ENCODE results near the gene LINC01488. TPM values are rescaled to one million over a fixed set of nuclear protein-coding genes. Genes with fewer than 3 reads are reported as not detected.

LINC01488 gene
- total and polyA plus RNA-seq, 2 donors (not counting 1 experiment from before 2014, with no cell fraction given): not detected

GRCh38 chr11:69498614-69499175, 17.2 kb downstream of the LINC01488 start:
- Histone ChIP-seq H3K4me3 (ENCODE audit: control extremely low read depth in 1 of 5, extremely low read depth in 1 of 5, insufficient read depth in 1 of 5, low read depth in 2 of 5, low read length in 4 of 5) (no peak overlapping the region), H3K27ac (ENCODE audit: low read length in 2 of 2) (no peak overlapping the region), H3K9me3 (ENCODE audit: control extremely low read depth in 1 of 3, control insufficient read depth in 2 of 3, insufficient read depth in 1 of 3, low read length in 2 of 3) (no peaks in the 10 kb centered on the region), H3K79me2 (ENCODE audit: control insufficient read depth, insufficient read depth, low read length) (no peaks in the 10 kb centered on the region), H3K36me3 (replicated peaks in 1 of 2; ENCODE audit: control extremely low read depth in 1 of 2, control insufficient read depth in 1 of 2, extremely low read depth in 1 of 2, insufficient read depth in 2 of 2, low read length in 1 of 2) (no peaks in the 10 kb centered on the region), H3K9ac (ENCODE audit: low read length) (no peak overlapping the region), H3K27me3 (replicated peaks in 1 of 4; ENCODE audit: control extremely low read depth in 1 of 4, control insufficient read depth in 3 of 4, insufficient read depth in 4 of 4, low read length in 3 of 4) (no peaks in the 10 kb centered on the region), H3K4me2 (replicated peaks; ENCODE audit: low read depth, low read length, poor library complexity, severe bottlenecking) (no peak overlapping the region), H3K4me1 (ENCODE audit: control insufficient read depth in 2 of 2, insufficient read depth in 2 of 2, low read length in 2 of 2) (no peaks in the 10 kb centered on the region), H2AFZ (ENCODE audit: insufficient read depth, low read depth, low read length, poor library complexity, severe bottlenecking) (no peak overlapping the region), H4K20me1 (ENCODE audit: control insufficient read depth, insufficient read depth, low read length, poor library complexity, severe bottlenecking) (no peaks in the 10 kb centered on the region)
- intact Hi-C loops (cut with micrococcal nuclease): no loop called here
- Mint-ChIP-seq H3K27ac (no peak overlapping the region), H3K4me1 (no peaks in the 10 kb centered on the region), H3K4me3 (no peak overlapping the region), H3K9me3 (ENCODE audit: insufficient read depth) (no peaks in the 10 kb centered on the region), H3K27me3 (peaks cover 4% of the 10 kb centered on the region)
- no peak for TF ChIP-seq CTCF (IDR thresholded peaks at IDR 0.05)
- no peak for TF ChIP-seq EZH2 (IDR thresholded peaks at IDR 0.05; ENCODE audit: borderline replicate concordance, insufficient read depth, low read depth, low read length, poor library complexity, severe bottlenecking)
- ATAC-seq (ENCODE audit: low read depth) (no peak), DNase-seq (no peak)
- ChIA-PET CTCF (no interaction called here), POLR2A (no interaction called here)
- 93% methylated on average over 5 of the region's 7 CpGs for WGBS (ENCODE audit: insufficient coverage)

GRCh38 chr11:69499186-69499917, 17.9 kb downstream of the LINC01488 start:
- H4K20me1 ChIP-seq (ENCODE audit: control insufficient read depth, insufficient read depth, low read length, poor library complexity, severe bottlenecking): no peaks in the 10 kb centered on the region
- H3K4me1 ChIP-seq (ENCODE audit: control insufficient read depth in 2 of 2, insufficient read depth in 2 of 2, low read length in 2 of 2): no peaks in the 10 kb centered on the region
- no peaks in the 10 kb centered on the region for H3K9me3 ChIP-seq (ENCODE audit: control extremely low read depth in 1 of 3, control insufficient read depth in 2 of 3, insufficient read depth in 1 of 3, low read length in 2 of 3)
- intact Hi-C loops (cut with micrococcal nuclease): no loop called here
- CTCF ChIA-PET: no interaction called here
- DNase-seq: no peak
- H3K27me3 ChIP-seq (replicated peaks in 1 of 4; ENCODE audit: control extremely low read depth in 1 of 4, control insufficient read depth in 3 of 4, insufficient read depth in 4 of 4, low read length in 3 of 4): no peaks in the 10 kb centered on the region
- POLR2A ChIA-PET: no interaction called here
- no peak overlapping the region for H3K4me3 ChIP-seq (ENCODE audit: control extremely low read depth in 1 of 5, extremely low read depth in 1 of 5, insufficient read depth in 1 of 5, low read depth in 2 of 5, low read length in 4 of 5)
- Mint-ChIP-seq H3K27ac (no peak overlapping the region), H3K4me3 (no peak overlapping the region), H3K9me3 (ENCODE audit: insufficient read depth) (no peaks in the 10 kb centered on the region), H3K4me1 (no peaks in the 10 kb centered on the region), H3K27me3 (peaks cover 4% of the 10 kb centered on the region)
- H3K36me3 ChIP-seq (replicated peaks in 1 of 2; ENCODE audit: control extremely low read depth in 1 of 2, control insufficient read depth in 1 of 2, extremely low read depth in 1 of 2, insufficient read depth in 2 of 2, low read length in 1 of 2): no peaks in the 10 kb centered on the region
- H3K4me2 ChIP-seq (replicated peaks; ENCODE audit: low read depth, low read length, poor library complexity, severe bottlenecking): no peak overlapping the region
- H3K27ac ChIP-seq (ENCODE audit: low read length in 2 of 2): no peak overlapping the region
- H3K9ac ChIP-seq (ENCODE audit: low read length): no peak overlapping the region
- ATAC-seq (ENCODE audit: low read depth): no peak
- H2AFZ ChIP-seq (ENCODE audit: insufficient read depth, low read depth, low read length, poor library complexity, severe bottlenecking): no peak overlapping the region
- TF ChIP-seq CTCF (IDR thresholded peaks at IDR 0.05) (no peak), EZH2 (IDR thresholded peaks at IDR 0.05; ENCODE audit: borderline replicate concordance, insufficient read depth, low read depth, low read length, poor library complexity, severe bottlenecking) (no peak)
- 69% methylated on average over 3 of the region's 13 CpGs for WGBS (ENCODE audit: insufficient coverage)
- no peaks in the 10 kb centered on the region for H3K79me2 ChIP-seq (ENCODE audit: control insufficient read depth, insufficient read depth, low read length)

Data from B cell (primary cell).